ENCODE measurements around the gene SGF29. TPM values are rescaled to one million over a fixed set of nuclear protein-coding genes. Genes with fewer than 3 reads are reported as not detected.

Gene SGF29
- total RNA-seq, 2 experiments from 2014 or later = 27.7 to 30.0 TPM

GRCh38 chr16:28527985-28528384 lies 25.7 kb upstream of the SGF29 start:
- Mint-ChIP-seq H3K27me3 (no peaks in the 10 kb centered on the region), H3K36me3 (no peaks in the 10 kb centered on the region), H3K4me3 (no peak overlapping the region), H3K9me3 (no peaks in the 10 kb centered on the region), H3K4me1 (peaks cover 9% of the 10 kb centered on the region), H3K27ac (no peak overlapping the region)
- DNase-seq = no peak

- H3K9me3 Mint-ChIP-seq = no peaks in the 10 kb centered on the region
- no peak for DNase-seq
- H3K4me1 Mint-ChIP-seq = peaks cover 7% of the 10 kb centered on the region
- no peak overlapping the region for H3K27ac Mint-ChIP-seq
- H3K36me3 Mint-ChIP-seq = no peaks in the 10 kb centered on the region
- no peaks in the 10 kb centered on the region for H3K27me3 Mint-ChIP-seq
- no peak overlapping the region for H3K4me3 Mint-ChIP-seq
Measured at GRCh38 chr16:28528463-28528867, 25.3 kb upstream of the SGF29 start.

GRCh38 chr16:28529124-28529523 lies 24.6 kb upstream of the SGF29 start:
- H3K36me3 Mint-ChIP-seq = no peaks in the 10 kb centered on the region
- H3K4me1 Mint-ChIP-seq = peaks cover 9% of the 10 kb centered on the region
- H3K27me3 Mint-ChIP-seq = no peaks in the 10 kb centered on the region
- no peak for DNase-seq
- no peak overlapping the region for H3K4me3 Mint-ChIP-seq
- H3K9me3 Mint-ChIP-seq = no peaks in the 10 kb centered on the region
- no peak overlapping the region for H3K27ac Mint-ChIP-seq

GRCh38 chr16:28531777-28532744 lies 21.7 kb upstream of the SGF29 start:
- no peaks in the 10 kb centered on the region for H3K27me3 Mint-ChIP-seq
- H3K4me1 Mint-ChIP-seq = peaks cover 20% of the 10 kb centered on the region
- no peak overlapping the region for H3K4me3 Mint-ChIP-seq
- H3K36me3 Mint-ChIP-seq = no peaks in the 10 kb centered on the region
- no peak overlapping the region for H3K27ac Mint-ChIP-seq
- DNase-seq = no peak
- no peaks in the 10 kb centered on the region for H3K9me3 Mint-ChIP-seq

GRCh38 chr16:28532940-28533647 lies 20.6 kb upstream of the SGF29 start:
- Mint-ChIP-seq H3K27ac (no peak overlapping the region), H3K4me1 (peaks cover 20% of the 10 kb centered on the region), H3K36me3 (no peaks in the 10 kb centered on the region), H3K9me3 (no peaks in the 10 kb centered on the region), H3K4me3 (no peak overlapping the region), H3K27me3 (no peaks in the 10 kb centered on the region)
- no peak for DNase-seq

- H3K27me3 Mint-ChIP-seq = no peaks in the 10 kb centered on the region
- H3K9me3 Mint-ChIP-seq = no peaks in the 10 kb centered on the region
- H3K4me1 Mint-ChIP-seq = peaks cover 20% of the 10 kb centered on the region
- no peak for DNase-seq
- no peak overlapping the region for H3K4me3 Mint-ChIP-seq
- H3K27ac Mint-ChIP-seq = no peak overlapping the region
- H3K36me3 Mint-ChIP-seq = no peaks in the 10 kb centered on the region
Measured at GRCh38 chr16:28534542-28535373, 19.0 kb upstream of the SGF29 start.

- Mint-ChIP-seq H3K4me1 (peaks cover 16% of the 10 kb centered on the region), H3K27ac (no peak overlapping the region), H3K9me3 (no peaks in the 10 kb centered on the region), H3K4me3 (no peak overlapping the region), H3K36me3 (no peaks in the 10 kb centered on the region), H3K27me3 (no peaks in the 10 kb centered on the region)
- DNase-seq = no peak
Measured at GRCh38 chr16:28537076-28537475, 16.6 kb upstream of the SGF29 start.

- DNase-seq = no peak
- Mint-ChIP-seq H3K4me1 (peaks cover 19% of the 10 kb centered on the region), H3K36me3 (no peaks in the 10 kb centered on the region), H3K4me3 (no peak overlapping the region), H3K27me3 (no peaks in the 10 kb centered on the region), H3K27ac (no peak overlapping the region), H3K9me3 (no peaks in the 10 kb centered on the region)
Measured at GRCh38 chr16:28537964-28538732, 15.6 kb upstream of the SGF29 start.

GRCh38 chr16:28538733-28539596 lies 14.8 kb upstream of the SGF29 start, which contains the start of gene NUPR1:
NUPR1 (minus strand) TSS chr16:28538974; CDS start chr16:28538907, 67 bp downstream.
- peaks cover 18% of the 10 kb centered on the region for H3K4me1 Mint-ChIP-seq
- no peak within 1 kb of the TSS for H3K4me3 Mint-ChIP-seq
- DNase-seq = no peak
- H3K36me3 Mint-ChIP-seq = no peaks in the 10 kb centered on the region
- no peak within 1 kb of the TSS for H3K27ac Mint-ChIP-seq
- H3K9me3 Mint-ChIP-seq = no peaks in the 10 kb centered on the region
- H3K27me3 Mint-ChIP-seq = no peaks in the 10 kb centered on the region

- no peak overlapping the region for H3K27ac Mint-ChIP-seq
Measured at GRCh38 chr16:28540346-28540745, 13.4 kb upstream of the SGF29 start.

GRCh38 chr16:28542646-28543045 lies 11.1 kb upstream of the SGF29 start:
- Mint-ChIP-seq H3K9me3 (no peaks in the 10 kb centered on the region), H3K27ac (no peak overlapping the region), H3K36me3 (no peaks in the 10 kb centered on the region), H3K4me1 (peaks cover 3% of the 10 kb centered on the region), H3K4me3 (no peak overlapping the region), H3K27me3 (no peaks in the 10 kb centered on the region)
- no peak for DNase-seq

More at GRCh38 chr16:28540346-28540745, 13.4 kb upstream of the SGF29 start:
- peaks cover 6% of the 10 kb centered on the region for H3K4me1 Mint-ChIP-seq
- no peaks in the 10 kb centered on the region for H3K27me3 Mint-ChIP-seq
- no peaks in the 10 kb centered on the region for H3K36me3 Mint-ChIP-seq
- H3K9me3 Mint-ChIP-seq = no peaks in the 10 kb centered on the region
- no peak overlapping the region for H3K4me3 Mint-ChIP-seq
- no peak for DNase-seq

- Mint-ChIP-seq H3K4me3 (no peak overlapping the region), H3K9me3 (no peaks in the 10 kb centered on the region), H3K27me3 (no peaks in the 10 kb centered on the region), H3K27ac (no peak overlapping the region), H3K4me1 (peaks cover 3% of the 10 kb centered on the region), H3K36me3 (no peaks in the 10 kb centered on the region)
- DNase-seq = no peak
Measured at GRCh38 chr16:28543072-28543471, 10.6 kb upstream of the SGF29 start.

- no peak for DNase-seq
- H3K4me1 Mint-ChIP-seq = peaks cover 8% of the 10 kb centered on the region
- H3K9me3 Mint-ChIP-seq = no peaks in the 10 kb centered on the region
- no peaks in the 10 kb centered on the region for H3K27me3 Mint-ChIP-seq
- H3K27ac Mint-ChIP-seq = no peak overlapping the region
- H3K36me3 Mint-ChIP-seq = no peaks in the 10 kb centered on the region
- no peak overlapping the region for H3K4me3 Mint-ChIP-seq
Measured at GRCh38 chr16:28544998-28545397, 8.7 kb upstream of the SGF29 start.

All from activated naive CD8-positive, alpha-beta T cell treated with anti-CD3 and anti-CD28 coated beads for 36 hours (primary cell).